Measurements from ENCODE around the gene TUBGCP6. TPM values are rescaled to one million over a fixed set of nuclear protein-coding genes. Genes with fewer than 3 reads are reported as not detected.

The TUBGCP6 gene
- total RNA-seq, 1 donor from 2014 or later = 58.1 TPM

- Histone ChIP-seq H3K4me1 (peaks cover 0 to 10% of the 10 kb centered on the region in 2 donors), H3K4me3 (no peak overlapping the region), H3K27me3 (no peaks in the 10 kb centered on the region), H3K27ac (no peak overlapping the region), H3K9me3 (no peaks in the 10 kb centered on the region), H3K36me3 (no peaks in the 10 kb centered on the region)
- no peak for TF ChIP-seq CTCF (IDR thresholded peaks at IDR 0.05)
- intact Hi-C loops (cut with DNase I) = no loop called here
- DNase-seq (ENCODE audit: low spot score in 2 of 2) = no peak
Observed at GRCh38 chr22:50255607-50256006, 10.8 kb upstream of the TUBGCP6 start.

- TF ChIP-seq CTCF (IDR thresholded peaks at IDR 0.05) = no peak
- Histone ChIP-seq H3K4me3 (no peak overlapping the region), H3K4me1 (peaks cover 5 to 15% of the 10 kb centered on the region in 2 donors), H3K27me3 (no peaks in the 10 kb centered on the region), H3K27ac (no peak overlapping the region), H3K36me3 (no peaks in the 10 kb centered on the region), H3K9me3 (no peaks in the 10 kb centered on the region)
- intact Hi-C loops (cut with DNase I) = no loop called here
- DNase-seq (ENCODE audit: low spot score in 2 of 2) = no peak
Observed at GRCh38 chr22:50255099-50255498, 10.3 kb upstream of the TUBGCP6 start.

GRCh38 chr22:50253941-50254340 lies 9.1 kb upstream of the TUBGCP6 start:
- Histone ChIP-seq H3K4me3 (no peak overlapping the region), H3K27ac (no peak overlapping the region), H3K4me1 (peaks cover 11 to 19% of the 10 kb centered on the region in 2 donors), H3K36me3 (no peaks in the 10 kb centered on the region), H3K9me3 (no peaks in the 10 kb centered on the region), H3K27me3 (no peaks in the 10 kb centered on the region)
- DNase-seq (ENCODE audit: low spot score in 2 of 2) = no peak
- TF ChIP-seq CTCF (IDR thresholded peaks at IDR 0.05) = no peak
- intact Hi-C loops (cut with DNase I) = loop anchor here (2.0 kb wide), 1 partner anchor 17 kb away; the partner anchor contains the start of gene MAPK11

GRCh38 chr22:50253046-50253915 lies 8.5 kb upstream of the TUBGCP6 start:
- no peak for TF ChIP-seq CTCF (IDR thresholded peaks at IDR 0.05)
- no peak overlapping the region for H3K4me3 ChIP-seq
- H3K4me1 ChIP-seq = peaks cover 11 to 19% of the 10 kb centered on the region in 2 donors
- no peaks in the 10 kb centered on the region for H3K27me3 ChIP-seq
- DNase-seq (ENCODE audit: low spot score in 2 of 2) = no peak
- H3K9me3 ChIP-seq = no peaks in the 10 kb centered on the region
- H3K27ac ChIP-seq = no peak overlapping the region
- peaks cover 0 to under 1% of the 10 kb centered on the region in 2 donors for H3K36me3 ChIP-seq
- intact Hi-C loops (cut with DNase I) = loop anchor here (2.0 kb wide), 1 partner anchor 18 kb away; the partner anchor contains the start of gene MAPK11

- H3K27ac ChIP-seq = peak overlapping the region; percentile 66 to 71
- H3K4me3 ChIP-seq = peak overlapping the region in 1 of 2 donors; percentile 82
- no peaks in the 10 kb centered on the region for H3K9me3 ChIP-seq
- TF ChIP-seq CTCF (IDR thresholded peaks at IDR 0.05) = peak; percentile 60 to 74 (median 70)
- H3K36me3 ChIP-seq = peaks cover 0 to 10% of the 10 kb centered on the region in 2 donors
- no peaks in the 10 kb centered on the region for H3K27me3 ChIP-seq
- DNase-seq (ENCODE audit: low spot score in 2 of 2) = peak in 1 of 2 donors; percentile 88
- intact Hi-C loops (cut with DNase I) = loop anchor here (1.0 to 2.0 kb wide), 3 partner anchors 18 to 90 kb away; partner anchors contain the start of genes DENND6B and MAPK11
- H3K4me1 ChIP-seq = peaks cover 11 to 19% of the 10 kb centered on the region in 2 donors
Observed at GRCh38 chr22:50252082-50253045, 7.5 kb upstream of the TUBGCP6 start.

Measured in ascending aorta (tissue), 2 donors.